Inflammatory macrophage (primary cell): Measurements from ENCODE around the gene DHCR7.

Experiments used
- DNase-seq, 2 donors: peaks; one replicate each; pipeline ENCODE4 v3.0.0-alpha.2; 2020 to 2022

Gene DHCR7

DNA sequence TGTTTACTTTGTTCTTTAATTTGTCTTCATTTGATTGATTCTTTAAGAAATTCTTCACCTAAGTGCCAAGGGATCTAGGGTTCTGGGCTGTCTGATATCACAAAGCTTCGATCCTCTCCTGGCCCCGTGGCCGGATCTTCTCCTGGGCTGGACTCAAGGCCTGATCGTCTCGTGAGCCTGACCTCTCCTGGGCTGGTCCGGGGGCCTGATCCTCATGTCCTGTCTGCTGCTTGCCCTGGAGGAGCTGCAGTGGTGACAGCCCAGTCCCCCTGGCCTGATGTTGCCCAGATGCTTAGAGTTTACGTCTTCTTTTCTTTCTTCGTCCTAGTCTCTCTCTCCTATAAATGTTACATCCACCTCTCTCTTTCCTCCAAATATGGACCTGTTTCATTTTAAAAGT is 8.1 kb upstream of the DHCR7 start:
- DNase-seq: no peak

DNA sequence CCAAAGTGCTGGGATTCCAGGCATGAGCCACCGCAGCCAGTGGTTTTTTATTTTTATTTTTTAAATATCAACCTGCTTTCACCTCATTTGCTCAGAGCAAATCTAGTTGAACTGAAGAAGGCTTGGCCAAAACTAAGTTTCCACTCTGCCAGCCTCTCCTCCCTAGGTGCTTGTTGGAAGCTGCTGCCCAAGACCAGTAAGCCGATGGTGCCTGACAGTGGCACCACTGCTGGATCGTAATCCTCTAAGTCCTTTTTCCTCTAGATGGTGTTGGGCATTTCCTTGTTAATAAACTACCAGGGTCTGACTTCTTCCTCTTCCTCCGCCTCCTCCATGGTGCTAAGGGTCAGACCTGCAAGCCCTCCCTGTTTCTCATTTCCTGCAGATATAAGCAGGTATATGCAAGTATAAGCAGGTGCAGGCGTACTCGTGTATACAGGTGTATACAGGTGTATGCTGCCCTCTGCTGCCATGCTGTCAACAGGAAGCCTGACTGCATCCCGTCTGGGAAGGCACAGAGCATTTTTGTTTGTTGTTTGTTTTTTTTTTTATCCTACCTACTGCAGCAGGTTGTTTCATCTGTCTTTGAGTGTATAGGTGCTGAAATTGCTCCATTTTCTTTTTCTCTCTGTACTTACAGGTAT is 6.4 kb upstream of the DHCR7 start:
- DNase-seq: no peak

DNA sequence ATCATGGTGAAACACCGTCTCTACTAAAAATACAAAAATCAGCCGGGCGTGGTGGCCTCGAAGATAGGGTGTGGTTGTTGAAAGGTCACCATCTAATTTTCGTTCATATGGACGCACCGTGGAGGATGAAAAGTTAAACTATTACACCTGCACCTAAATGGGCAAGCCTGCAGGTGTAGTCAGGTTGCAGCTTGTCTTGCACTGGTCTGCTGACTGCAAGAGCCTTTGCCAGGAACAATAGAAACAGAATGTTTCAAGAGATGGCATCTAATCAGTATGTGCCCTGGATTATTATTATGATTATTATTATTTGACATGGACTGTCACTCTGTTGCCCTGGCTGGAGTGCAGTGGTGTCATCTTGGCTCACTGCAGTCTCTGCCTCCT is 5.7 kb upstream of the DHCR7 start:
- no peak for DNase-seq

DNA sequence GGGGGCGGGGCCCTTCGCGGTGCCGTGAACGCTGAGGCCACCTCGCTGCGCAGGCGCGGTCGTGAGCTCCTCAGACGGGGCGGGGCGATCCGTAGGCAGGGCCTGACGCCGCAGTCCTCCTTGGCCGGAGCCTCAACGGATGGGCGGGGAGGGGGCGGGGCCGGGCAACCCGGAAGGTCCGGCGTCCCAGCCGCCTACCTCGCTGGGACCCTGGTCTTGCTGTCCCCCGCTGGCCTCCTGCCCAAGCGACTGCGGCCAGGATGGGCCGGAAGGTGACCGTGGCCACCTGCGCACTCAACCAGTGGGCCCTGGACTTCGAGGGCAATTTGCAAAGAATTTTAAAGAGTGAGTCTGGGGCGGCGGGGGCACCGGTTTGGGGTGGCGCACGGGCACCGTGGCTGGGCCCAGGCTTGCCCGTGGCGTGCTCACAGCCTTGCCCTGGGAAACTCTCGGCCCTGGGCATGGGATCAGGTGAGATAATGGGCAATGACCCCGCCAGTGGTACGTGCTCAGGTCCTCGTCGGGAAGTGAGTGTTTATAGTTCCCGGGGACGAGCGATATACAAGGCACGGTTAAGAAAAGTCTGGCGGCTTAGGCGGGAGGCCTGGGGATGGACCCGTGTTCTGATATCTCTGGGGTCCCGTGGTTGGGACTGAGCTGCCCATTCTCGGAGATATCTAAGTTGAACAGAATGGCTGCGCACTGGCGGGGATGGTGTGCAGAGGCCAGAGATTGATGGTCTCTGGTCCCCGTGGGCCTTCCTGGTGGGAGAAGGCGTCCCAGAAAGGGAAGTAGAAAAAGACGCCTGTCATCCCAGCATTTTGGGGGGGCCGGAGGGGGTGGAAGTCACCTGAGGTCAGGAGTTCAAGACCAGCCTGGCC is 5.1 kb upstream of the DHCR7 start, which contains the start of gene NADSYN1:
Gene NADSYN1, plus strand, starts transcription at position 167 of the 881 bp plus-strand sequence. Its CDS starts 94 bp downstream, at position 261.
- DNase-seq: peak; percentile 97 to 98

DNA sequence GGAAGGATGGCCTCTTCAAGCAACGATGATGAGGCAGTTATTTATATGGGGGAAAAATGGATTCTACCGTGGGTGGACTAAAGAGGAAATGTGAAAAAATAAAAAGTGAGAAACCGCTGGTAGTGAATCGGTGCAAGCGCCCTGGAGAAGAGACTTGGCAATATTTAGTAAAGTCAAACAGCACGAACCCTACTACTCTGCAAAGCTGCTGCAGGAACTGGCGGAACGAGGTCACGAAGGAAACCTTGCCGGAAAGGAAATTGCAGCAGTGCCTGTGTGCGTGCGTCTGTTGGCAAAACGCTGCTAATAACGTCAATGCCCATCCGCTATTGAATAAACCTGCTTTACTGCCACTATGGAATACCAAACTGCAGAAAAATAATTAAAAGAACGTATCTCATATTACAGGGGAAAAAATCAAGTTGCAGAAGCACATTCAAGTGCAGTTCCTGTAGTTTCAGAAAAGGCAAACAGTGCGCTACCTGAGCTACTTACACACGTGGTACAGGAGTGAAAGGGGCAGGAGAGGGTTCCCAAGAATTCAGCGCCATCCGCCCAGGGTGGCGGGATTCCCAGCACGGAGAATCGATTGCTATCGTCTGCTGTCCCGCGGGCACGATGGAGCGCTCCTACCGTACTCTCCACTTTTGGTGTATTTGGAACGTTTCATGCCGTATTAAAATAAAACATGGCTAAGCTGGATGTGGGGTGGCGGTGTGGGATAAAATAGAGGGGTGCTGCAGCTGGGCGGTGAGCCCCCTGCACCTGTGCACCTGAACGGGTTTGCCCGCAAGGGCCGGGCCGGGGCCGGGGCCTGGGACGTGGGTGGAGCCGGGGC is 4.2 kb upstream of the DHCR7 start:
- peak; percentile 61 to 63 for DNase-seq

DNA sequence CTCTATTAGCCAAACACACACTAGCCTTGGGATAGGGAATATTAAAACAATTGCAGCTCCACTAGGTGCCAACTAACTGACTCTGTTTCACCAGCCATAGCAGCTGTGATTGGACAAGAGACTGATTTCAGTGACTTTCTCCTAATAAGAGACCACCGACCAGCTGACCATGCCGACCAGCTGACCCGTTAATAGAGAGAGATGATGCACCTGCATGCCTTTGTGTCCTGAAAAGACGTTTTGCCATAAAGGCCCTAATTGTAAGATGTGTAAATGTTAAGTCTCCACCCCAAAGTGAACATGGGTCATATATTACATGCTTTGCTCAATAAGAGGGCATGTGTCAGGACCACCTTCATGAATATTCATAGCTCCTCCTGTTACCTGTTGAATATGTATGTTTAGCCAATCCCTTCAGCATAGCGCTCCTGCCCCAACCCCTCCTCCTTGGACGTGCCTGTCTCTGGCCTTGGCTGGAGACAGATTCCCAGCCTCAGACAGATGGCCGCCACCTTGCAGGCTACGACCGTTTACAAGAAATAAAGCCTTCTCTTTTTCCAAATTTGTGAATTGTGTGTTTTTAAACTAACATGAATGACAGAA is 3.5 kb upstream of the DHCR7 start:
- DNase-seq: no peak

DNA sequence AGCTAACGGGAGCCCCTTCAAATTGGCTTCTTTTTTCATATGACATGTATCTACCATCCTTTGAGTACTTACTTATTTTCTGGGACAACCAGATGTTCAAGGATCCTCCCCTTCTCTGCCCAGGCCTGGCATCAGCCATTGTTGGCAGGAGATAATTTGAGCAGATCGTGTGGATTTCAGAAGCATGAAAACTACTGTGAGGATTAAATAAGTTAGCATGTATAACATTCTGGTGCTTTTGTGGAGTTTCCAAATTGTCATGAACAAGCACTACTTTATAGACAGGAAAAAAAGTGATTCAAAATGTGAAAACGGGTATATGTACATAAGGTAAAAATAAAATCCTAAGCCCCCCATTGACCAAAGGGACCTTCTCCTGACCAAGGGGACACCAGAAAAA is 2.7 kb upstream of the DHCR7 start:
- DNase-seq: no peak

DNA sequence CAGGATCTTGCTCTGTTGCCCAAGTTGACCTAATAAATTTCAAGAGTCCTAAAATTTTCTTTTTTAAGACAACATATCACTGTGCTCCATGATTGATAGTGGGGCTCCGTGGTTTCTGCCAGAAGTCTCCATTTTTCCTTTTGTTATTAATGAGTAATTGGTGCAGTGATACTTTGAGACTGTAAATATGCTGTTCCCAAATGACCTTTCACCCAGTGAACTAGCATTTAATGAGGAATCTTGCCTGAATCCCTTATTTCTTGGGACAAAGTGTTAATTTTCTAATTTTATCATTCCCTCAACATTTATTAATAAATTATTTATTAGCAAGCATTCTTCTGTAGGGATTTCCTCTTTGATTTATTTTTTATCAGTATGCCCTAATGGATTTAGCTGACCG is 2.3 kb upstream of the DHCR7 start:
- DNase-seq: no peak

DNA sequence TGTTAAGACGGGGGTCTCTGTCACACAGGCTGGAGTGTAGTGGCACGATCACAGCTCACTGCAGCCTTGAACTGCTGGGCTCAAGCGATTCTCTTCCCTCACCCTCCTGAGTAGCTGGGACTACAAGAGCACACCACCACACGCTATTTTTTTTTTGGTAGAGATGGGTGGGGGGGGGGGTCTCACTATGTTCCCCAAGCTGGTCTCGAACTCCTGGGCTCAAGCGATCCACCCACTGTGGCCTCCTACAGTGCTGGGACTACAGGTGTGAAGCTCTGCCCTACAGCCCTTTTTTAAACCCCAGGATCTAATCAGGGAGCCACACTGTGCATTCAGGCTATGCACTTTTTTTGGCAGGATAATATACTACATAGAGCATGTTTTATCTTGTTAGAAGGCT is 1.4 kb upstream of the DHCR7 start:
- DNase-seq: no peak

DNA sequence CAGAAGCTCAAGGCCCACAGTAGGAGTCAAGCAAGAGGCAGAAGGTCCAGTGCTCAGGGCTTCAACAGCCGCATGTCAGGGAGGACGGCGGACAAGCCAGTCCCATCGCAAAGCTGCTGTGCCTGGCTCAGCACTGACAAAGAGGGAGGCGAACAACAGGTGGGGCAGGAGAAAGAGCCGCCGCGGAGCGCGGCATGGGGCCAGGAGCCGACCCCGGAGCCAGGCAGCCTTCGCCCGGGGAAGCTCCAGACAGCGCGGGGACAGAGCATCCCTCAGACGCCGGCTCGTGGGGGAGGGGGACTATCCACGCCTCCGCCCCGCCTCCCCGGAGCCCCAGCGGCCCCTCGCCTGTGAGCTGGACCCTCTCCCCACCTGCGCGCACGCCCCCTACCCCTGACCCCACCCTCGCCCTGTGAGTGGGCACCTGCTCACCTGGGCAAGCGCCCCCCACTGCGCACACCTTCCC is 369 bp downstream of the DHCR7 start:
- DNase-seq: no peak

DNA sequence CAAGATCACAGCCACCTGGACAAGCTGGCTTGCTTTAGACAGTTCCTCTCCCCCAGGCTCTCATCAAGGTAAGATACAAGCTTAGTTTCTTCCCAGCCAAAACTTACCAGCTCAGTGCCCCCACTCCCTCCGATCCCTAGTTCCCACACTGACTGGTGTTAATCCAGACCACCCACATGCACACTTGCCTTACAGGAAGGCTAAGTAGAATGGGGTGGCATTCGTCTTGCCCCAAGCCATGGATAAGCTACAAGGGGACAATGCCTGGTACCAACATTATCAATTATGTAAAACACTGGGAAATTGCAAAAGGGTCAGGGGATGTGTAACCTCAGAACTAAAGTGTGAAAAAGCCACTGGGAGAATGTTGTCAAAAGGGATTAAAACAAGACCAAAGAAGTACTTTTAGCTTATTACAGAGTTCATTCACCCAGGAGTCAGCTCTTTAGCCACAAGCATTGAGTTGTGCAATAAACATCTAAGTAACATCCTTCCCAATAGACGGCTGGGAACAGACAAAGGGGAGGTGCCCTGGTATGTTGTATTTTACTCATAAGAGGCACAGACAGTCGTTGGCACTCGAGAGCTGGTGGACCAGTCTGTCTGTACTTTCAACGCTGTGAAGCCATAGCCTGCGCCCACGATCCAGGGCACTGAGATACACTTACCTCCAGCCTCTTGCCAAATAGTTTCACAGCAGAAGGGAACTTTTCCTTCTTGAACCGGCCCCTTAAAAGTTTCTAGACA is 1.1 kb downstream of the DHCR7 start:
- DNase-seq: peak; percentile 70 to 81

DNA sequence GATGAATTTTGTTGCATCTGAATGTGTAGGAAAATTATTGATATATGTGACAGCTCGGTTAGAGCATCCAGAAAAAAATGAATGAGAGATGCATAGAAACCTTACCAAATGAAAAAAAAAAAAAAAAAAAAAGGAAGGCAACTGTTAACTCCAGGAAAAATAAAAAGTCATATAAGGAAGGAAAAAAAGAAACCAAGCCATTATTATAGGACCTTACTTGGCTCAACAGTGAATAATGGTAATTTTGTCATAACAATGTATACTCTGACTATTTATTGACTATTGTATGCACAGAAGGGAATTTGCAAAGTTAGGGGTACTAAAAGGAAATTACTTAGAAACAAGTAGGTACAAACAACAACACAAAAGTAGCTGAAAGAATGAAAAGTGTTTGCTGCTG is 2.0 kb downstream of the DHCR7 start:
- no peak for DNase-seq

DNA sequence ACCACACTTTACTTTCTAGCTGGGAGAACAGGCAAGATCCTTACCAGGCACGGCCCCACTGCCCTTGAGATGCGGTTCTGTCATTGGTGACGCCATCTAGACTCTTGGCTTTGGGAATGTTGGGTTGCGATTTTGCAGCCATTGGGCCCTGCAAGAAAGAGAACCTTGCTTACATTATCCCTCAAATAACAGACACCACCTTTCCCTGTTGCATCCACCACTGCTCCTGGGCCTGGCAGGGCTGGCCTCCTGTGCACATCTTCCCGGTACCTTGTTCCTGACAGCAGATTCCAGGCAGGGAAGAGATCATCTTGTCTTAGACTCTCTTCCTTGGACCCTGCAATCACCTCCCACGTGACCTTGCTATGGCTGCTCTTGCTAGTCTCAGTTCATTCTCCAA is 3.4 kb downstream of the DHCR7 start:
- no peak for DNase-seq

DNA sequence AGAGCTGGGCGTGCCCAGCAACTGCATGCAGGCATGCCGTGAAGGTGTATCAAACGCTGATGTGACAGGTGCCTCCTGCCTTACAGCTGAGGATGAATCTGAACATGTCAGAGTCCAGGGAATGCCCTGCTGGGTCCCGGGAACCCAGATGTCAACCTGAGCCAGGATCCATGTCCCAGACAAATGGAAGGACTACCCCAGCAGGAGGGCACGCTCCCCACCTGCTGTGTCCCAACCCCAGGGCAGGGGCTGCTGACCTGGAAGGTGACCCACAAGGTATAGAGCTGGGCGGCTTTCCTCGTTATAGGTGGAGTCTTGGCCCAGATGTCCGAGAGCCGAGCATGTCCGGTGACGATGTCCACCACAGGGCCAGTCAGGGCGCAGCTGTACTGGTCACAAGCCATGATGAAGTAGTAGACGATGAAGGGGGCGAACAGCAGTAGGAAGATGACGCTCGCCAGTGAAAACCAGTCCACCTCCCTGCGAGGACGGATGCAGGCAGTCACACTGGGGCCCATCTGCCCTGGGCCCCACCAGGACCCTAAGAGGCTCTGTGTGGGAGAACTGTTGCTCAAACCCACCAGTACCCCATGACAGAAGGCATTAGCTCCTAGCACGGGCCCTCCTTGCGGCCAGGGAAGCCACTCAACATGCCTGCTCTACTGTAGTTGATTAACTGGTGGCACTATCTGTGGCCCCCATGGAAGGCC is 4.3 kb downstream of the DHCR7 start:
- DNase-seq: no peak

DNA sequence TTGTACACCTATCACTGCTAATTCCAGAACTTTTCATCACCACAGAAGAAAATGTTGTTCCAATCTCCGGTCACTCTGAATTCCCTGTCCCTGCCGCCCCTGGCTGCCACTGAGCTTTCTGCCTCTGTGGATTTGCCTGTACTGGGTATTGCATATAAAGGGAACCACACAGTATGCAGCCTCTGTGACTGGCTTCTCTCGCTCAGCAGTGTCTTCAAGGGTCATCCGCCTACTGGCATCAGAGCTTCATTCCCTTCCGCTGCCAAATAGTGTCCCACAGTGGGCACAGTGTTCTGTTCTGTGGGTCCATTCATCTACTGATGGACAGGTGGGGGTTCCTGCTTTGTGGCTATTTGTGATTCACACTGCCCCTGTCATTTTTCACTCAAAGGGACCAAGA is 5.3 kb downstream of the DHCR7 start:
- DNase-seq: no peak

DNA sequence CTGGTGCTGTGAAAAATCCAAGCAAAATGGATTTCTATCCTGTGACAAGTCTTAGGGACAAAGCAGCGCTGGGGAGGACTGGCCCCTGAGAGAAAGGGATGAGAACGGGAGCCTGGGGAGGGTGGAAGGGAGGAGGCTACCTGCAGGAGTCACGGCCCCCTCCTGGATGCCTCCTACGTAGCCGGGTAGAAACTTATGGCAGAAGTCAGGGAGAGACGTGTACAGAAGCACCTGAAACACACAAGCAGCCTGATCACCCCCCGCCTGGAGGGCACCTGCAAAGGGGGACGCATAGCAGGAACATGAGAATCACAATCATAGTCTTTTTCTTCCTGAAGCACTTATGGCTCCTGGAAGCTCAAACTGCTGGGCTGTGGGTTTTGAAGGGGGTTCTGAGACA is 6.1 kb downstream of the DHCR7 start:
- DNase-seq: no peak

DNA sequence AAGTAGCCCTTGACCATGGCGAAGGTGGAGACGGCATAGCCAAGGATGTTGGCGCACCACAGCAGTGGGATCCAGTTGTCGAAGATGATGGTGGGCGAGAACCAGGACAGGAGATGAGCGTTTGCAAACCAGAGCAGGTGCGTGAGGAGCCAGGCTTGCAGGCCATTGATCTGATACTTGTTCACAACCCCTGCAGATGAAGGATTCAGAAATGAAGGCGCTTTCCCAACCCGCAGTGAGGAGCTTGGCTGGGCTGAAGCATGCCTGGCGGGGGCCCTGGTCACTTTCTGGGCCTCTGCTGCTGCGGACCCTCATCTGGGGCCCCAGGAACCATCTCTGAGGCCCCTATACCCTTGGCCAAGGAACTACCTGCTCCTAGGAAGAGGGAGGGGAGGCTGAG is 6.9 kb downstream of the DHCR7 start:
- DNase-seq: no peak

DNA sequence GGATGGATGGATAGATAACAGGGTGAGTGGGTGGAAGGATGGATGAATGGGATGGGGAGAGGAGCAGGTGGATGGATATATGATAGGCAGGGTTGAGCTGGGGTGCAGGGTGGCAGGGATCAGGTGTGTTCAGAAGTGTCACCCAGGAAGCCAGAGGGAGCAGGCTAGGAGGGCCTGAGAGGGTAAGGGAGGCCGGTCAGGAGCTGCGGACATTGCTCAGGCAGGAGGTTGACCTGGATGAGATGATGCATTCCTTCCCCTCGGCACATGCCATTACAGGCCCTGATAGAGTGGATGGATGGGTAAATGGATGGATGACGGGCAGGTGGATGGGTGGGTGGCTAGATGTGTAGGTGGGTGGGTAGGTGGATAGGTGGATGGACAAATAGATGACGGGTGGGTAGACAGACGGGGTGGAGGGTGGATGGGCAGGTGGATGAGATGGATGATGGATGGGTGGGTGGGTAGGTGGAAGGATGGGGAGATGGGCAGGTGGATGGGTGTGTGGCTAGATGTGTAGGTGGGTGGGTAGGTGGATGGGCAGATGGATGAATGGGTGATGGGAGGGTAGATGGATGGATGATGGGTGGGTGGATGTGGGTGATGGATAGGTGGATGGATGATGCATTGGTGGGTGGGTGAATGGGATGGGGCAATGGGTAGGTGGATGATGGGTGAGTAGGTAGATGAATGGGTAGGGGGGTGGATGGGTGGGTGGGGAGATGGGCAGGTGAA is 8.0 kb downstream of the DHCR7 start:
- DNase-seq: no peak

DNA sequence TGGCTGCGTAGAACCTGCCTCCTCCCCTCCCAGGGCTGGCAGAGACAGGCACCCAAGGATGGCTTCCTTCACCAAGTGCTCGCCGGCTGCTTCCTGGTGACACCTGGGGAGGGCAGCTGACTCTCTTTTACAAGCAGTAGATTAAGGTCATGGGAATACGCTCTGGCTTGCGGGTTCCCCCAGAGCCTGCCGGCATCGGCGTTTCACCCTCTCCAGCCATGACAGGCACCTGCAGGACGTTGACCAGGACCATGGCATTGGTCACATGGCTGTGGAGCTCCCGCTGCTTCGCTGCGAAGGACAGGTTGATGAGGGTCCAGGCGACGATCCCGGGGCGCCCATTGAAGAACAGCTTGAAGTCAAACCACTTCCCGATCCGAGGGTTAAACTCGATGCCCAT is 9.5 kb downstream of the DHCR7 start:
- no peak for DNase-seq

DNA sequence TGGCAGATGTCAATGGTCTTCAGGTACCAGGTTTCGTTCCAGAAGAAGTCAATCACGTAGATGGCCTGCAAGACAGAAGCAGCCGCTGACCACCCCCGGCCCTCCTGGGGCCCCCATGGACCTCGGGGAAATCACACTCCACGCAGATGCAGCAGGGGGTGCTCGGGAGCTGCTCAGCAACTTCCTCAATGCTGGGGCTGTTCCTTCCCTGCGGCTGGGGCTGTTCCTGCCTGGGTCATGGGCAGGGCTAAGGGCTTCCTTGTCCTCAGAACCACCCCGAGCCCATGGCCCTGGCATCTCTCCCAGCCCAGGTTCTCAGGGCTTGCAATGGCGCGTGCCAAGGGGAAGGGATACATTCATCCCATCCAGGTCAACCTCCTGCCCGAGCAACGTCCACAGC is 10.3 kb downstream of the DHCR7 start:
- DNase-seq: peak in 1 of 2 donors; percentile 15

DNA sequence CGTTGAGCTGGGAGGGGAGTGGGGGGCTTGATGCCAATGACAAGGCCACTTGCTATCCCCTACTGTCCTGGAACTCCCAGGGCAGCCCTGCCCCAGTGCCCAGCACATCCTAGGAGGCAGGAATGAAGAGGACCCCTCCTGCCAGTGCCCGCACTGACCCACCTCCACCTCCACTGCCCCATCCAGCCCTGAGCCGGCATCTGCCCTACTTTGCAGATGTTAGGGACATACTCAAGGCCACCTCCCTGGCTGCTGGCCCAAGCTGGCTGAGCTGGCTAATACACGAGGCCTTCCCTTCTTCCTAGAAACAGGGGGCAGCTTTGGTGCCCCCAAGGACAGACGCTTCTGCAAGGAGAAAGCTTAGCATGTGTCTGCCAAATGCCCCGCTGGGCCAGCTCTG is 10.8 kb downstream of the DHCR7 start:
- no peak for DNase-seq
